ENCODE data around the gene MACO1.

The MACO1 gene

GRCh38 chr1:25545767-25546166 is 115.1 kb downstream of the MACO1 start:
- H3K4me3 ChIP-seq (ENCODE audit: low read length) = no peak overlapping the region
- TF ChIP-seq CTCF (conservative IDR thresholded peaks at IDR 0.05; ENCODE audit: low read length) = no peak
- no peak for DNase-seq (ENCODE audit: low read depth)

GRCh38 chr1:25546193-25546592 is 115.5 kb downstream of the MACO1 start:
- TF ChIP-seq CTCF (conservative IDR thresholded peaks at IDR 0.05; ENCODE audit: low read length) = no peak
- no peak overlapping the region for H3K4me3 ChIP-seq (ENCODE audit: low read length)
- no peak for DNase-seq (ENCODE audit: low read depth)

DNA sequence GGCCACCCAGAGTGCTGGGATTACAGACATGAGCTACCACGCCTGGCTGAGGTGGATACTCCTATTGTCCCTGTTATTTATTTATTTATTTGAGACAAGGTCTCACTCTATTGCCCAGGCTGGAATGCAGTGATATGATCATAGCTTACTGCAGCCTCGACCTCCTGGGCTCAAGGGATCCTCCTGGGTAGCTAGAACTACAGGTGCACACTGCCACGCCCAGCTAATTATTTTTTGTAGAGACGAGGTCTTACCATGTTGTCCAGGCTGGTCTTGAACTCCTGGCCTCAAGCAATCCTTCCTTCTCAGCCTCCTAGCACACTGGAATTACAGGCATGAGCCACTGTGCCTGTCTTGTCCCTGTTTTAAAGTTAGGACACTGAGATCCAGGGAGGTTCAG is 117.9 kb downstream of the MACO1 start:
- TF ChIP-seq CTCF (conservative IDR thresholded peaks at IDR 0.05; ENCODE audit: low read length) = no peak
- DNase-seq (ENCODE audit: low read depth) = no peak
- no peak overlapping the region for H3K4me3 ChIP-seq (ENCODE audit: low read length)

GRCh38 chr1:25549273-25550154 is 118.8 kb downstream of the MACO1 start:
- no peak overlapping the region for H3K4me3 ChIP-seq (ENCODE audit: low read length)
- no peak for TF ChIP-seq CTCF (conservative IDR thresholded peaks at IDR 0.05; ENCODE audit: low read length)
- no peak for DNase-seq (ENCODE audit: low read depth)
